Fibroblast of peridontal ligament (primary cell): ENCODE data around the gene DOC2A.

Experiments
- DNase-seq: peaks from one replicate; pipeline ENCODE4 v3.0.0-alpha.2; 2010; ENCODE audit errors: extremely low read depth

DOC2A gene

GRCh38 chr16:29989111-29989858, 21.5 kb downstream of the DOC2A start:
- no peak for DNase-seq

- no peak for DNase-seq
These were observed 22.3 kb downstream of the DOC2A start for GRCh38 chr16:29988346-29989075.

GRCh38 chr16:29987371-29988085, 23.3 kb downstream of the DOC2A start:
- DNase-seq: no peak

GRCh38 chr16:29986931-29987330, 23.9 kb downstream of the DOC2A start:
- no peak for DNase-seq

GRCh38 chr16:29986231-29986630, 24.6 kb downstream of the DOC2A start:
- no peak for DNase-seq

GRCh38 chr16:29985271-29985811, 25.5 kb downstream of the DOC2A start:
- no peak for DNase-seq

GRCh38 chr16:29984764-29985147, 26.1 kb downstream of the DOC2A start:
- DNase-seq: no peak

GRCh38 chr16:29984137-29984763, 26.6 kb downstream of the DOC2A start:
- DNase-seq: no peak

- DNase-seq: peak; percentile 72
These were observed 27.2 kb downstream of the DOC2A start for GRCh38 chr16:29983420-29984136.

- no peak for DNase-seq
These were observed 28.0 kb downstream of the DOC2A start for GRCh38 chr16:29982560-29983419.

GRCh38 chr16:29978564-29979270, 32.1 kb downstream of the DOC2A start:
- no peak for DNase-seq

- no peak for DNase-seq
These were observed 32.7 kb downstream of the DOC2A start for GRCh38 chr16:29978081-29978480.

GRCh38 chr16:29977063-29977825, 33.6 kb downstream of the DOC2A start:
- DNase-seq: no peak

- peak; percentile 9 for DNase-seq
These were observed 34.9 kb downstream of the DOC2A start for GRCh38 chr16:29975811-29976511.

- no peak for DNase-seq
These were observed 35.7 kb downstream of the DOC2A start for GRCh38 chr16:29975134-29975538.

- no peak for DNase-seq
These were observed 36.3 kb downstream of the DOC2A start for GRCh38 chr16:29974291-29975133.
